NOMO-1 treated with DMSO at 0.1 percent for 48 hours (cell line): Measurements from ENCODE around the gene DNAH1.

Experiments used
- DNase-seq: peaks from one replicate; lab custom pipeline; 2025; ENCODE audit not compliant: unreplicated experiment; lab: John Stamatoyannopoulos, UW

DNAH1 gene

DNA sequence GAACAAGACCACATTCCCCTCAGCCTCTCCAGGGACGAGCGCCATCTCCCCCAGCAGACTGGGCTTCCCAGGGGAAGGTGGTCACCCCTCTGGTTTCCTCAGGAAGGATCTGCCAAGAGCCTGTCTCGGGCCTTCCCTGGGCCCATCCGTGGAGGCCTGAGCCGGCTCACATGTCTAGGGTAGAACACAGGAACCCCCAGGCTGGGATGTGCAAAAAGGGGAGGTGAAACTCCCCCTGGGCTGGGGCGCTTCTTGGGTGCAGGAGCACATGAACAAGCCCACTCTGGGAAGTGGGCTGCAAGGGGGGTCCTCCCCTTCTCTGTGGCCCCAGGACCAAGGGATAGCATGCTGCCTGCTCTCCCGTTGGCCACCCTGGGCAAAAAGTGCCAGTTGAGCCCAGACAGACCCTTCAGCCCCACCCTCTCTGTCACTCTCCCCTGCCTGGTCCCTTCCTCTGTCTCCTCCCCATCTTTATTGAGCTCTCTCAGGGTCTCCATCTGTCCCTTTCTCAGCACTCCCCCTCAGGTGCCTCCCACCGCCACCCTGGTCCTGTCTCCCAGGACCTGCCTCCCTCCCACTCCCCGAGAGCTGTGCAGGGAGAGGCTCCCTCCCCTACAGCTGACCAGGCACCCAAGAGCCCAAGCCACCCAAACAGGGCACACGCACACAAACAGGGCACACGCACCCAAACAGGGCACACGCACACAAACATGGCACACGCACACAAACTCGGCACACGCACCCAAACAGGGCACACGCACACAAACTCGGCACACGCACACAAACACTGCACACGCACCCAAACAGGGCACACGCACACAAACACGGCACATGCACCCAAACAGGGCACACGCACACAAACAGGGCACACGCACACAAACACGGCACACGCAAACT is 127.9 kb downstream of the DNAH1 start:
- no peak for DNase-seq

GRCh38 chr3:52444860-52445793 is 129.0 kb downstream of the DNAH1 start, which contains the start of gene SEMA3G:
SEMA3G (minus strand) TSS chr3:52445103; CDS start chr3:52445027, 76 bp downstream.
- peak; percentile 78 for DNase-seq

DNA sequence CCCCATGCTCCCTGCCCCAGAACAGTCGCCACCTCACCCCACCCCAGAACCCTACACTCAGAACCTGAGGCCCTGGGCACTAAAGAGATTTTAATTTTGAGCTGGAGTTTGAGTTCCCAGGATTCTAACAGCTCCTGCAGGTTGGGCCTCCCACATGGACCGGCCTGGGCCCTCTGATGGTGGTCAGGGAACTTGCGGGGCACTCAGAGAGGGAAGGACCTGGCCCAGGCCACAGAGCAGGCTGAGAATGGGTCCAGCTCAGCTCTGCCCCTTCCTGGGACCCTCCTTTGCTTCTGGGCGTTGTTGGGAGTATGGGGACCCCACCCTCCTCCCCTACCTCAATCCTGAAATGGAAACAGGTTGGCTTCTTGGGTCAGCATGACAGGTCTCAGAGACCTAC is 129.9 kb downstream of the DNAH1 start:
- DNase-seq: no peak

DNA sequence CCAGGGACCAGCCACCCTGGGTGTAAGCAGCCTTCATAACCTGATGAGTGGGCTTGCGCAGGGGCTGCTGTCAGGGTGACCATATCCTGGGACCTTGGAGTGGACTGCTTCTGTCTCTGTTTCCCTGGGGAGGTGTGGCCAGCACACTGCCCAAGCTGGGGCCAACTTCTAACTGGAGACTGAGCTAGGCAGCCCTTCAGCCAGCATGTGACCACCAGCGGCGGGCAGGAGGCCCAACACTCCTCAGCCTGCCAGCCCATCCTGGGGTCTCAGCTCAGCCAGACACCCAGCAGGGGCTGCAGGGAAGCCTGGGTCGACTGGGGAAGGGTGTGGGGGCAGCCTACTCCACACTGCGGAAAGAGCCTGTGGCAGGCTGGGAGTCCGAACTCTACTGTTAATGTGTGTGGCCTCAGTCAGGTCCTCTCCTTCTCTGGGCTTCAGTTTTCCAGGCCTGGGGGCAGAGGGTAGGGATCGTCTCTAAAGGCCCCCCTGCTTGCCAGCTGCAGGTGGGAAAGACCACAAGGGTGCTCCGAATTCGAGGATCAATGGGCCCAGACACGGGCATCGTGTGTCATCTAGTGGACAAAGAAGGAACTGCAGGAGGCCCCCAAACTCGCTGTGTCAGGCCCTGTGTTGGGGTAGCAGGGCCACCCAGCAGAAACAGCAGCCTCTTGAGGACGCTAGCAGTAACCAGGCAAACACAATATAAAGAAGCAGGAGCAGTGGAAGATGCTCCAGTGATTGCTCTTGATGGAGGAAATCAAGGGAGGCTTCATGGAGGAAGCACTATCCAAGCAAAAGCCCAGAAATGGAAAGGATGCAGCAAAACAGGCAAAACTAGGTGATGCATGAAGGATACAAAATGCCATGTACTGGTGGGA is 130.8 kb downstream of the DNAH1 start:
- DNase-seq: peak; percentile 38

DNA sequence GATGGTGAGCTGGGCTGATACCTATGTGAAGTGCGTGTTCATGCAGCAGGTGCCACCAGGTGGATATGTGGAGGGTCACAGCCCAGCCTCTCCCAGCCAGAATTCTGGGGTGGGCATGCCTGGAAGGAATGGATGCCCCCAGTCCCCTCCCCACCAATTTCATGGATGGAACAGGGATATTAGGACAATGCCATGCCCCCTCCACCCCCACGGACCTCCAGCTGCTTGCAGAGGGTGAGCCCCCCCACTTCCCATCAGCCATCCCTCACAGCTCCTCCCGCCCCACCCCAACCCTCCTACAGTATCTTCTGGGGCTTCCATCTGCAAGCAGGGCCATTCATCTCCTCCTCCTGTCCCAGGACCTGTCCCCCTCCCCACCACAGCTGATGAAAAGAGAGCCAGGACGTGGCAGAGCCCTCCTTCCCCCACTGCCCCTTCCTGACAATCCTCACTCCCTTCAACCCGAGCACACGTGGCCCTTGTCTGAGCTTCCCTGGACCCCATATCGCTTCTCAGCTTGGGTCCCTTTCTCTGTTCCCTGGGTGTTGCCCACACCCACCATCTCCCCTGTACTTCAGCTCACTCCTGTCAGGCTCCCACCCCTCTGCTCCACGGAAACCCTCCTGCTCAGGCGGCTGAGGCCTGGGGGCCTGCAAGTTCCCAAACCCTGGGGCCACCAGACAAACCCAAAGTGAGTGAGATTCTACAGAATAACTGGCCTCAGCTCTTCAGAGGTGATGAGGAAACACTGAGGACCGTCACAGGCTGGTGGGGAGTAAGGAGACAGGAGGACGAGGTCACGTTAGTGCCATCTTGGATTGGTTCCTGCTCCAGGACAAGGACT is 131.6 kb downstream of the DNAH1 start:
- no peak for DNase-seq
